Thymus (tissue), 11 donors: ENCODE data around the gene CARS2. TPM values are rescaled to one million over a fixed set of nuclear protein-coding genes. Genes with fewer than 3 reads are reported as not detected.

ENCODE experiments used
- DNase-seq, 9 donors: peaks; one replicate each; pipeline ENCODE4 v3.0.0-alpha.2; 2013; ENCODE audit warnings: low spot score in 9 of 9, low read depth in 6 of 9, missing footprints in 1 of 9
- H3K27ac ChIP-seq, 2 donors: one replicate each; pipeline ENCODE4 v1.5.1; 2013; ENCODE audit warnings: control low read depth in 1 of 2, low read depth in 1 of 2, low read length in 1 of 2, mild to moderate bottlenecking in 1 of 2, moderate library complexity in 1 of 2
- H3K27me3 ChIP-seq, 2 donors: one replicate each; pipeline ENCODE4 v1.5.1; 2013; ENCODE audit warnings: low read length in 1 of 2; ENCODE audit not compliant: control insufficient read depth in 2 of 2, insufficient read depth in 1 of 2
- H3K36me3 ChIP-seq, 2 donors: one replicate each; pipeline ENCODE4 v1.5.1; 2013; ENCODE audit warnings: low read length in 1 of 2, mild to moderate bottlenecking in 1 of 2, moderate library complexity in 1 of 2; ENCODE audit not compliant: control insufficient read depth in 2 of 2, insufficient read depth in 2 of 2
- H3K4me1 ChIP-seq, 2 donors: one replicate each; pipeline ENCODE4 v1.5.1; 2013; ENCODE audit warnings: low read length in 2 of 2; ENCODE audit not compliant: control insufficient read depth in 2 of 2, insufficient read depth in 2 of 2
- H3K4me3 ChIP-seq, 2 donors: one replicate each; pipeline ENCODE4 v1.5.1; 2013; ENCODE audit warnings: low read length in 2 of 2, control low read depth in 1 of 2, mild to moderate bottlenecking in 1 of 2
- H3K9me3 ChIP-seq, 2 donors: one replicate each; pipeline ENCODE4 v1.5.1; 2013; ENCODE audit warnings: low read length in 1 of 2, mild to moderate bottlenecking in 1 of 2; ENCODE audit not compliant: control insufficient read depth in 2 of 2, insufficient read depth in 1 of 2
- WGBS: extraction: QIAGEN DNeasy Blood & Tissue Kit; methylation state at CpG from one replicate; pipeline ENCODE4 v1.1.7; 2013; 5-methylcytosine and 5-hydroxymethylcytosine counted together
- polyA plus RNA-seq: library from polyadenylated mRNA; stranded (reverse); fragments of 200-250 nt; gene quantifications from one replicate; pipeline ENCODE4 v1.2.3, GENCODE V29; 2013
- total RNA-seq: library from RNA; stranded (reverse); fragments of 120-200 nt; gene quantifications from one replicate; pipeline ENCODE4 v1.2.4, GENCODE V29; 2013
- donor health status: healthy.

The CARS2 gene
- total and polyA plus RNA-seq, 2 donors: 45.4 to 105 TPM

GRCh38 chr13:110646442-110647364, 59.2 kb downstream of the CARS2 start:
- Histone ChIP-seq H3K36me3 (peaks cover 44 to 46% of the 10 kb centered on the region in 2 donors), H3K27me3 (no peaks in the 10 kb centered on the region), H3K27ac (no peak overlapping the region), H3K4me3 (no peak overlapping the region), H3K4me1 (peaks cover 0 to 13% of the 10 kb centered on the region in 2 donors), H3K9me3 (peaks cover 0 to 7% of the 10 kb centered on the region in 2 donors)
- DNase-seq: no peak
- WGBS: 98% methylated on average over 29 of the region's 29 CpGs

GRCh38 chr13:110645750-110646149, 60.2 kb downstream of the CARS2 start:
- Histone ChIP-seq H3K4me3 (no peak overlapping the region), H3K27ac (no peak overlapping the region), H3K27me3 (no peaks in the 10 kb centered on the region), H3K36me3 (peaks cover 47 to 50% of the 10 kb centered on the region in 2 donors), H3K4me1 (peaks cover 0 to 13% of the 10 kb centered on the region in 2 donors), H3K9me3 (peaks cover 0 to 7% of the 10 kb centered on the region in 2 donors)
- DNase-seq: no peak
- WGBS: 96% methylated on average over 15 of the region's 15 CpGs

GRCh38 chr13:110644892-110645521, 60.9 kb downstream of the CARS2 start:
- H3K36me3 ChIP-seq: peaks cover 47 to 55% of the 10 kb centered on the region in 2 donors
- no peak overlapping the region for H3K4me3 ChIP-seq
- 60% methylated on average over 28 of the region's 28 CpGs for WGBS
- H3K27ac ChIP-seq: no peak overlapping the region
- peaks cover 0 to 7% of the 10 kb centered on the region in 2 donors for H3K9me3 ChIP-seq
- H3K4me1 ChIP-seq: peaks cover 0 to 13% of the 10 kb centered on the region in 2 donors
- DNase-seq: peak; percentile 19 to 70 (median 27)
- H3K27me3 ChIP-seq: no peaks in the 10 kb centered on the region

- H3K27ac ChIP-seq: no peak overlapping the region
- H3K4me3 ChIP-seq: no peak overlapping the region
- WGBS: 95% methylated on average over 13 of the region's 13 CpGs
- H3K36me3 ChIP-seq: peaks cover 53 to 58% of the 10 kb centered on the region in 2 donors
- peaks cover 2 to 7% of the 10 kb centered on the region in 2 donors for H3K9me3 ChIP-seq
- H3K27me3 ChIP-seq: no peaks in the 10 kb centered on the region
- peaks cover 0 to 13% of the 10 kb centered on the region in 2 donors for H3K4me1 ChIP-seq
- no peak for DNase-seq
Observed at GRCh38 chr13:110643768-110644421, 62.0 kb downstream of the CARS2 start.

GRCh38 chr13:110643324-110643723, 62.6 kb downstream of the CARS2 start:
- WGBS: 89% methylated on average over 11 of the region's 11 CpGs
- peaks cover 59 to 63% of the 10 kb centered on the region in 2 donors for H3K36me3 ChIP-seq
- DNase-seq: peak in 1 of 9 donors; percentile 16

DNA sequence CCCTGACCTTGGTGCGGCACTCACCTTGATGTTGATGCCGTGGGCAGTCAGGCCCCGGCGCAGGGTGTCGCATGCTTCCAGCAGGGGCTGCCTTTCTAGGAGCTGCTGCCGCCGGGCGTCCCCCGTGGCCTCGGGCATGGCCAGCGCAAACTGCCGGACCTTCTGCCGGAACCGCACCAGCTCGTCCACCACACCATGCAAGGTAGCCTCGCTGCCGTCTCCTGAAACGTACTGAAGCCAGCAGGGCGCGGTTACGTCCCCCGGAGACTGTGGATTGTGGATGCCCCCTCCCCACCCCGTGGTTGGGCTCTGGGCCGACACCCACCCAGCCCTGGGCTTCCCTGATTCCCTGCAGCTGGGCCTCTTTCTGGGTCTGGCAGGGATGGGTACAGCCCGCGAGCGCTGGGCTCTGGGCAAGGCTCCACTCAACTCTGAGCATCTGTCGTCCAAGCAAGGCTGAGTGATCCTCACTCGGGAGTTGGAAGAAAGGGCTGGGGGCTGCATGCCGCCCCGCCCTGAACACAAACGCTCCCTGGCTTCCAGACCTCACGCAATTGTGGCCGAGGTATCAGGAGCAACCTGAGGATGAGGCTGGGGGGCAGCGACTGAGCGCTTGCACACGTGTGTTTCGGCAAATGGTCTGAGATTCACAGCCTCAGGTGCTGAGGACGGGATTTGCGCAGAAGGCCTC, 63.5 kb downstream of the CARS2 start:
- H3K27ac ChIP-seq: no peak overlapping the region
- peaks cover 2 to 7% of the 10 kb centered on the region in 2 donors for H3K9me3 ChIP-seq
- H3K27me3 ChIP-seq: no peaks in the 10 kb centered on the region
- H3K36me3 ChIP-seq: peaks cover 68 to 71% of the 10 kb centered on the region in 2 donors
- DNase-seq: no peak
- H3K4me1 ChIP-seq: peaks cover 0 to 13% of the 10 kb centered on the region in 2 donors
- no peak overlapping the region for H3K4me3 ChIP-seq
- WGBS: 96% methylated on average over 40 of the region's 40 CpGs

More at GRCh38 chr13:110643324-110643723, 62.6 kb downstream of the CARS2 start:
- peaks cover 2 to 7% of the 10 kb centered on the region in 2 donors for H3K9me3 ChIP-seq
- no peak overlapping the region for H3K4me3 ChIP-seq
- H3K27me3 ChIP-seq: no peaks in the 10 kb centered on the region
- H3K27ac ChIP-seq: no peak overlapping the region
- H3K4me1 ChIP-seq: peaks cover 0 to 13% of the 10 kb centered on the region in 2 donors

- no peak overlapping the region for H3K4me3 ChIP-seq
- H3K36me3 ChIP-seq: peaks cover 73 to 82% of the 10 kb centered on the region in 2 donors
- H3K9me3 ChIP-seq: peaks cover 2 to 7% of the 10 kb centered on the region in 2 donors
- H3K27me3 ChIP-seq: no peaks in the 10 kb centered on the region
- DNase-seq: no peak
- peaks cover 0 to 13% of the 10 kb centered on the region in 2 donors for H3K4me1 ChIP-seq
- no peak overlapping the region for H3K27ac ChIP-seq
- 93% methylated on average over 29 of the region's 29 CpGs for WGBS
Observed at GRCh38 chr13:110641055-110642015, 64.6 kb downstream of the CARS2 start.

DNA sequence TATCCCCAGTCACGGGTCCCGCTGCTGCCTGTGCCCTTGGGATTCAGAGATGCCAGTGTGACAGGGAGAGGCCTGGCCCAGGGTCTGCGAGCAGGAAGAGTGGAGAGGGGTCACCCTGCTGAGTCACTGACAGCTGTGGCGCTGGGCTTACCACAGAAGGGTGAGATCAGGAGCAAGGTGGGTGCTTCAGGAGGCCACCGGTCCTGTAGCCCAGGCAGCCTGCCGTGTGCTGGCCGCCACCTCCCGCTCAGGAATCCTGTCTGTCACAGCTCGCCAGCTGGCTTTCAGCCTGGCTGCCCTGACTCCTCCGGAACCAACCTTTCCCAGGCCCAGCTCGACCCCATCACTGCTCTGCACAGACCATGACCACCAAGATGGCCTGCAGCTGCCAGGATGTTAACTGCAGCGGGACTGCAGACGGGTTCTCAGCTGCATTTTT, 65.3 kb downstream of the CARS2 start:
- Histone ChIP-seq H3K36me3 (peaks cover 74 to 86% of the 10 kb centered on the region in 2 donors), H3K4me3 (no peak overlapping the region), H3K27me3 (no peaks in the 10 kb centered on the region), H3K4me1 (peaks cover 0 to 13% of the 10 kb centered on the region in 2 donors), H3K9me3 (peaks cover 2 to 7% of the 10 kb centered on the region in 2 donors), H3K27ac (no peak overlapping the region)
- no peak for DNase-seq
- WGBS: 97% methylated on average over 13 of the region's 13 CpGs
